Activated naive CD4-positive, alpha-beta T cell treated with anti-CD3 and anti-CD28 coated beads, Interleukin-2, amount 50 U/mL, for 72 hours (primary cell): ENCODE results near the gene GALR1. TPM values are rescaled to one million over a fixed set of nuclear protein-coding genes. Genes with fewer than 3 reads are reported as not detected.

Experiments used
- ATAC-seq, 2 donors: fragments of 150-1000 bp; cut with Tn5 transposase; 2 replicates each; pipeline ENCODE4 v1.10.0; 2021; ENCODE audit warnings: mild to moderate bottlenecking in 2 of 2, moderate library complexity in 2 of 2
- DNase-seq, 2 donors: peaks; one replicate each; pipeline ENCODE4 v3.0.0; 2021 to 2022; ENCODE audit warnings: low spot score in 2 of 2
- H3K27ac Mint-ChIP-seq, 2 donors: one replicate each; pipeline ENCODE4 v1.8.0; 2022; ENCODE audit warnings: mild to moderate bottlenecking in 2 of 2, mixed read lengths in 2 of 2
- H3K36me3 Mint-ChIP-seq, 2 donors: one replicate each; pipeline ENCODE4 v1.8.0; 2022; ENCODE audit warnings: mixed read lengths in 2 of 2
- H3K9me3 Mint-ChIP-seq, 2 donors: one replicate each; pipeline ENCODE4 v1.8.0; 2022; ENCODE audit warnings: mixed read lengths in 2 of 2
- total RNA-seq, 2 donors: library from RNA; stranded (reverse); gene quantifications; one replicate each; pipeline ENCODE4 v1.2.3, GENCODE V29; 2022

The GALR1 gene
- total RNA-seq, 2 donors from 2014 or later = not detected

GRCh38 chr18:77298172-77298571 is 48.5 kb downstream of the GALR1 start:
- H3K9me3 Mint-ChIP-seq = no peaks in the 10 kb centered on the region
- ATAC-seq = no peak

GRCh38 chr18:77299706-77300105 is 50.1 kb downstream of the GALR1 start:
- no peaks in the 10 kb centered on the region for H3K9me3 Mint-ChIP-seq
- ATAC-seq = no peak
- DNase-seq = no peak
- no peak overlapping the region for H3K27ac Mint-ChIP-seq
- no peaks in the 10 kb centered on the region for H3K36me3 Mint-ChIP-seq

More at GRCh38 chr18:77298172-77298571, 48.5 kb downstream of the GALR1 start:
- H3K36me3 Mint-ChIP-seq = no peaks in the 10 kb centered on the region
- H3K27ac Mint-ChIP-seq = no peak overlapping the region
- no peak for DNase-seq

- Mint-ChIP-seq H3K9me3 (no peaks in the 10 kb centered on the region), H3K36me3 (no peaks in the 10 kb centered on the region), H3K27ac (no peak overlapping the region)
- DNase-seq (no peak), ATAC-seq (no peak)
Measured at GRCh38 chr18:77300579-77300978, 50.9 kb downstream of the GALR1 start.

GRCh38 chr18:77304268-77304667 is 54.6 kb downstream of the GALR1 start:
- Mint-ChIP-seq H3K27ac (no peak overlapping the region), H3K9me3 (no peaks in the 10 kb centered on the region), H3K36me3 (no peaks in the 10 kb centered on the region)
- ATAC-seq (no peak), DNase-seq (no peak)

DNA sequence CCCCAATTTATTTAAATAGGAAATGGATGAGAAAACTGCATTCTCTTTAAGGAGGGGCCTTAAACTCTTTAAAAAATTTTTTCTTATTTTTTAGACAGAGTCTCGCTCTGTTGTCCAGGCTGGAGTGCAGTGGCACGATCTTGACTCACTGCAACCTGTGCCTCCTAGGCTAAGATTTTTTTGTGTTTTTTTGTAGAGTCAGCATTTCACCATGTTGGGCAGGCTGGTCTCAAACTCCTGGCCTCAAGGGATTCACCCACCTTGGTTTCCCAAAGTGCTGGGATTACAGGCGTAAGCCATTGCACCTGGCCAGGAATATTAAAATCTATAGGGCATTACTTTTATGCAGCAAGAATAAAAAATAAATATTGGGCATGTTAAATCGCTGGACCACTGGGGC is 56.0 kb downstream of the GALR1 start:
- ATAC-seq = no peak
- H3K27ac Mint-ChIP-seq = no peak overlapping the region

GRCh38 chr18:77308216-77308615 is 58.6 kb downstream of the GALR1 start:
- H3K36me3 Mint-ChIP-seq = no peaks in the 10 kb centered on the region
- no peak for ATAC-seq
- DNase-seq = no peak
- H3K9me3 Mint-ChIP-seq = no peaks in the 10 kb centered on the region
- no peak overlapping the region for H3K27ac Mint-ChIP-seq

More for the DNA sequence above, 56.0 kb downstream of the GALR1 start:
- no peaks in the 10 kb centered on the region for H3K36me3 Mint-ChIP-seq
- no peak for DNase-seq
- no peaks in the 10 kb centered on the region for H3K9me3 Mint-ChIP-seq

GRCh38 chr18:77314511-77314910 is 64.9 kb downstream of the GALR1 start:
- H3K27ac Mint-ChIP-seq = no peak overlapping the region
- no peak for DNase-seq
- no peaks in the 10 kb centered on the region for H3K9me3 Mint-ChIP-seq
- H3K36me3 Mint-ChIP-seq = no peaks in the 10 kb centered on the region
- no peak for ATAC-seq

DNA sequence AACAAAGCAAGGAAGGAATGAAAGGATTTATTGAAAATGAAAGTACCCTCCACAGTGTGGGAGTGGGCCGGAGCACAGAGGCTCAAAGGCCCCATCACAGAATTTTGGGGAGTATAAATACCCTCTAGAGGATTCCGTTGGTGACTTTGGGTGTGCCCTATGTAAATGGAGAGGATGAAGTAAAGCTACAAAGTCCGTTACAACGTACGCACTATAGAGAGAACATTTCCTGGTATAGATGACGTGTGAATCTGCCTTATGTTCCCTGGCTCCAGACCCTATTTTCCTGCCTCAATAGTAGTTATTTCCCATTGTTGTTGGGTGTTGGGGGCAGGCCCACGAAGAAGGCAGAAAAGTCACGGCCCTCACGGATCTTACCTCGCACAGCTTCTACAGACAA is 65.3 kb downstream of the GALR1 start:
- H3K9me3 Mint-ChIP-seq = no peaks in the 10 kb centered on the region
- H3K27ac Mint-ChIP-seq = no peak overlapping the region
- no peak for DNase-seq
- no peak for ATAC-seq
- H3K36me3 Mint-ChIP-seq = no peaks in the 10 kb centered on the region

- DNase-seq (no peak), ATAC-seq (no peak)
- Mint-ChIP-seq H3K36me3 (no peaks in the 10 kb centered on the region), H3K27ac (no peak overlapping the region), H3K9me3 (no peaks in the 10 kb centered on the region)
Measured at GRCh38 chr18:77316008-77316407, 66.4 kb downstream of the GALR1 start.

DNA sequence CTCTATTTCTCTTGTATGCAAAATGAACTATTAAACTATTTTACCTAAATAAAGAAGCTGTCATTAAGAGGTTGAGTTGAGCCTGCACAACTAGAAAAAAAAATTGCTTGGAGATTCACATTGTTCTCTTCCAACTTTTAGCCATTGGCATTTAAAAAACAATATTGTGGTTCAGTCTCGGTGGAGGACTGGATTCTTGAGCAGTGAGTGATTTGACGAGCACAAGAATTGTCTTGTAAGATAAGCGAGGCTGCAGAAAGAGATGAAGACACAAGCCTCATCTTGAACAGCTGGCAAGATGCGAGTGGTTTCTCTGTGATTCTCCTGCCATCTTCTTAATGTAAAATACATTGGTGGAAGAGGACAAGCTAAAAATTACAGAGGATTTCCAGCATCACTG is 67.0 kb downstream of the GALR1 start:
- H3K36me3 Mint-ChIP-seq = no peaks in the 10 kb centered on the region
- no peaks in the 10 kb centered on the region for H3K9me3 Mint-ChIP-seq
- DNase-seq (no peak), ATAC-seq (no peak)
- H3K27ac Mint-ChIP-seq = no peak overlapping the region

DNA sequence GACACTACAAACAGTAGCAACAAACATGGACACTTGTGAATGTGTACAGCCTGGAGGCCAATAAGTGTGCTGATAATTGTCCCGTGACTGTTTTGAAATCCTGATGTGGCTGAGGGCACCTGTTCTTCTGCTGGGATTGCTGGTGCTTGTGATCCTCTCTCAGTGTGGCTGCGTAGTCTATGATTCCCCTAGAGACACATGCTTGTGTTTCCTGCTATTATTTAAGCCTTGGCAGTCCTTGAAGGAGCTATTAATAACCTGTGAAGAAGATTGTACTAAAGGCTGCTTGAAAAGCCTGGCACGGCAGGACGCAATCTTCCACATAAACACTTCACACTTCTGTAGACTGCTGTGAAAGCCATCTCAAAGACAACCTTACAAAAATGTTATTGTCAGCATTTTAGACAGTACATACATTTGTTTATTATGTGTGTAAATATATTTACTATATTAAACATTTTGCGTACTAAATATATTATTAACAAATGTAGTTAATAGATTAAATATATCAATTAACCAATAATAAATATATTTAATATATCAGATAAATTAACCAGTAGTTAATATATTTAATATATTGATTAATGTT is 71.4 kb downstream of the GALR1 start:
- H3K9me3 Mint-ChIP-seq = no peaks in the 10 kb centered on the region
- ATAC-seq = no peak
- H3K27ac Mint-ChIP-seq = no peak overlapping the region
- no peaks in the 10 kb centered on the region for H3K36me3 Mint-ChIP-seq
- no peak for DNase-seq

DNA sequence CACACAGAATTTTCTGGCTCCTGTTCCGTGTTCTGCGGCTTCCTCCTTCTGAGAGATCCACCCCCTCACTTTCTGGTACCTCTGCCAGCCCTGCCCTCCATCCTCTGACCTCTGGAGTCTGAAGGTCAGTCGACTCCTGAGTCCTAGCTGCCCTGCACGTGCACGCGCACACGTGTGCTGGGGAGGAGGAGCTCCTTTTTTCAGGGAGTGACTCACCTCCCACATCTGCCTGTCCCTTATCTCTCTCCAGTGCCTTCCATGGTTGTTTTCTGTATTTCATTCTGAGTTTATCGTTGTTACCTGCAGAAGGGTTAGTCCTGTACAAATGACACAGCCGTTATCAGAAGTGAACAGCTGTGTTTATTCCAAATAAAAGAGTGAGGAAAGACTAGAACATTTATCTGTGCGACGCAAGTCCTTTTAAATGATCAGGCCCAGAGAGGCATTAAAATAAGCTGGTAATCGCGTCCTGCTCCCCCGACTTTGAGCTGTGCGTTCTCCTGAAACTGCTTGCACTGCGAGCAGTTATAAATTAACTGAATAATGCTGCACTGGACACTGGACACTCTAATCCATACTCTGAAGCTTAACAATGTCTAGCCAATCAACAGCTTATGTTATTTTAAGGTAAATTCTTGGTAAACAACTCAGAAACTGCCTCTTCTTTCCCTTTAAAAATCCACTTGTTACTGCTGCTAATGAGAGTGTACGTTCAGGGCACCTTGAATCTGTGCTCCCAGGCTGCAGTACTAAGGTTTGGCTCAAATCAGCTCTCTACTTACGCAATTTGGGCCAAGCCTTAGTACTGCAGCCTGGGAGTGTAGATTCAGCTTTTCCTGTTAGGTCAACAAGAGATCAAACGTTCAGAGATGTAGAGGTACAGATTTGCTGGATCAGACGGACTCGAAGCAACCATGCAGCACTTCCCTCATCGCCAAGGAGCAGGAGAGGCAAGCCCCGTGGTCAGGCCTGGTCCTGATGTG is 72.5 kb downstream of the GALR1 start:
- DNase-seq = no peak
- no peaks in the 10 kb centered on the region for H3K9me3 Mint-ChIP-seq
- no peak for ATAC-seq
- H3K36me3 Mint-ChIP-seq = no peaks in the 10 kb centered on the region
- no peak overlapping the region for H3K27ac Mint-ChIP-seq

GRCh38 chr18:77323640-77324299 is 74.1 kb downstream of the GALR1 start:
- Mint-ChIP-seq H3K36me3 (peaks cover 0 to 6% of the 10 kb centered on the region in 2 donors), H3K9me3 (peaks cover 1 to 2% of the 10 kb centered on the region in 2 donors), H3K27ac (no peak overlapping the region)
- no peak for DNase-seq
- ATAC-seq = no peak

Other genes starting within 250 kb of the GALR1 start
- gene MBP, start 117.1 kb upstream of the GALR1 start, total RNA-seq = 10 to 100 TPM; 52.2 to 60.0 TPM